ENCODE measurements around the gene PWP2.

Gene PWP2

GRCh38 chr21:44087426-44088400, 19.5 kb upstream of the PWP2 start:
- CTCF ChIA-PET: interaction anchor here (1.3 kb wide), 1 partner anchor 111 kb away, joined by 3 read pairs; no protein-coding TSS in a partner anchor
- TF ChIP-seq CTCF (IDR thresholded peaks at IDR 0.05; ENCODE audit: control extremely low read depth, extremely low read depth, low read depth, missing control alignments): no peak
- DNase-seq (ENCODE audit: extremely low spot score): no peak
- POLR2A ChIA-PET: interaction anchor here (0.6 kb wide), 1 partner anchor 66 kb away, joined by 4 read pairs; no protein-coding TSS in a partner anchor

- DNase-seq (ENCODE audit: extremely low spot score): no peak
- CTCF ChIA-PET: interaction anchor here (1.3 kb wide), 1 partner anchor 112 kb away, joined by 3 read pairs; no protein-coding TSS in a partner anchor
- TF ChIP-seq CTCF (IDR thresholded peaks at IDR 0.05; ENCODE audit: control extremely low read depth, extremely low read depth, low read depth, missing control alignments): no peak
- POLR2A ChIA-PET: interaction anchor here (0.6 kb wide), 2 partner anchors 66 to 357 kb away, joined by 3 to 4 read pairs; no protein-coding TSS in a partner anchor
These were observed 18.8 kb upstream of the PWP2 start for GRCh38 chr21:44088401-44088780.

DNA sequence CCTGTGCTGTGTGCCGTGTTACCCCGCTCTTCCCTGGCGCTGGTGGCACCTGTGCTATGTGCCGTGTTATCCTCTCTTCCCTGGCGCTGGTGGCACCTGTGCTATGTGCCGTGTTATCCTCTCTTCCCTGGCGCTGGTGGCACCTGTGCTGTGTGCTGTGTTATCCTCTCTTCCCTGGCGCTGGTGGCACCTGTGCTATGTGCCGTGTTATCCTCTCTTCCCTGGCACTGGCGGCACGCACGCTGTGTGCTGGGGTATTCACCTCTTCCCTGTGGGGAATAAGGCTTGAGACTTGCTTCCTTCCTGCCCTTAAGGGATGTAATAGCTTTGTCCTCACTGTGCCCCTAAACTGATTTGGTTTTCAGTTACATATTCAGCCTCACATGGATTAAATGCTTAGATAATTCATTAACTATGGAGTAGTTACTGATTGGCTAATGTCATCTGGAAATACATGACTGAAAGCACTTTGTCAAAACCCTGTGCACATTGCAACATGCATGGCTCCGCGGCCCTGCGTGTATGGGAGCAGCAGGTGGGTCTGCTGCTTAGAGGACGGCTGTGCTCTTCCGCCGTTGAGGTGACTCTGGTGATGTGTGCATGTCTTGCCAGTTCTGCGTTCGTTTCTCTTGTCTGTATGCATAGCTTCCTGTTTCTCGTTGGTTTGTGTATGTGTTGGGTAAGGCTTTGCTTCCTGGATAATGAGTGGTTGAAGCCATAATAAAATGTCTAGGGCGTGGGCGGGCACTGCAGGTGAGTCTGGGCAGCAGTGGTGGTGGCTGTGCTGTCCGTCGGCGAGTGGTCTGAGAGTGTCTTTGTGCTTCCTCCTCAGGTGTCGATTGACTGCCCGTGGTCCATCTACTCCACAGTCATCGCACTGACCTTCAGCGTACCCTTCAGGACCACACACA, 17.9 kb upstream of the PWP2 start:
- ChIA-PET CTCF (interaction anchor here (1.3 kb wide), 1 partner anchor 278 kb away, joined by 3 read pairs; no protein-coding TSS in a partner anchor), POLR2A (interaction anchor here (0.6 kb wide), 1 partner anchor 356 kb away, joined by 3 read pairs; no protein-coding TSS in a partner anchor)
- TF ChIP-seq CTCF (IDR thresholded peaks at IDR 0.05; ENCODE audit: control extremely low read depth, extremely low read depth, low read depth, missing control alignments): no peak
- no peak for DNase-seq (ENCODE audit: extremely low spot score)

- TF ChIP-seq CTCF (IDR thresholded peaks at IDR 0.05; ENCODE audit: control extremely low read depth, extremely low read depth, low read depth, missing control alignments): no peak
- ChIA-PET CTCF (interaction anchor here (1.6 kb wide), 1 partner anchor 11 kb away, joined by 3 read pairs; no protein-coding TSS in a partner anchor), POLR2A (no interaction called here)
- no peak for DNase-seq (ENCODE audit: extremely low spot score)
These were observed 16.9 kb upstream of the PWP2 start for GRCh38 chr21:44090325-44090724.

DNA sequence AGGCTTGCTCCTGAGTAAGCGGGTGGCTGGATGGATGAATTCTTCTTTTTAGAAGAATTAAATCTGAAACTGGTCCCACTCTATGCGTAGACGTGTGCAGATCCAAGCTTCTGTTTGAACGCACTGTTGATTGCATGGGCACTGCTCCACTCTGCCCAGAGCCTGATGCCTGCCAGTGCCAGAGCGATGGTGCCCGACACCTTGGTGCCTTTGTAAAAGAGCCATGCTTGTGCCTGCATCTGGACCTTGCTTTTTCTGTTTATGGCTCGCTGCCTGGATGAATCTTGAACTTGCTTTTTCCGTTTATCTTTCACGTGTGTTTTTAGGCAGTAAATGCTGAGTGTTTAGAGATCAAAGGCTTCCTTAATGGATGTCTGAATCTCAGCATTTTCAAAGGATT, 15.0 kb upstream of the PWP2 start:
- POLR2A ChIA-PET: no interaction called here
- CTCF ChIA-PET: interaction anchor here (1.3 to 2.8 kb wide), 3 partner anchors 13 to 205 kb away, joined by 3 to 8 read pairs (median 3); no protein-coding TSS in a partner anchor
- TF ChIP-seq CTCF (IDR thresholded peaks at IDR 0.05; ENCODE audit: control extremely low read depth, extremely low read depth, low read depth, missing control alignments): no peak
- DNase-seq (ENCODE audit: extremely low spot score): no peak

DNA sequence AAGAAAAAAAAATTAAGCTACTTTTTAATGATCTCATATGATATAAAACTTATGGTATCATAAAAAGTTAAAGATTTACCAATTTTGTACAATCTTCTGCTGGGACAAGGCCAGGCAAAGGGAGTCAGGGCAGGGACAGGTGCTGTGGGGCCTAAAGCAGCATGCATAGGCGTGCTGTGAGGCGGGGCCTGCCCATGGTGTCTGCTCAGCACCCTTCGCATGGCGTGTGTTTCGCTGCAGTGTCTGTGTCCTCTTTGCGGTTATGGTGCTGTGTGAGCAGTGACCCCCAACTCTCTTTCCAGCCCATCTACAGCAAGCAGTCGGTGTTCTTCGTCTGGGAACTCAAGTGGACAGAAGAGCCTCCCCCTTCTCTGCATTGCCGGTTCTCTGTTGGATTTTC, 13.4 kb upstream of the PWP2 start:
- CTCF ChIA-PET: interaction anchor here (1.2 to 2.8 kb wide), 4 partner anchors 10 to 204 kb away, joined by 3 to 8 read pairs (median 4); no protein-coding TSS in a partner anchor
- POLR2A ChIA-PET: no interaction called here
- no peak for DNase-seq (ENCODE audit: extremely low spot score)
- TF ChIP-seq CTCF (IDR thresholded peaks at IDR 0.05; ENCODE audit: control extremely low read depth, extremely low read depth, low read depth, missing control alignments): no peak

All from GM10248 (cell line).